Measurements from ENCODE around the gene PF4V1.
"Not testable (repeated sequence)": the region's sequence is repeated elsewhere in the genome, so short reads cannot be mapped to it uniquely, and the experiment has no call there.

Gene PF4V1

DNA sequence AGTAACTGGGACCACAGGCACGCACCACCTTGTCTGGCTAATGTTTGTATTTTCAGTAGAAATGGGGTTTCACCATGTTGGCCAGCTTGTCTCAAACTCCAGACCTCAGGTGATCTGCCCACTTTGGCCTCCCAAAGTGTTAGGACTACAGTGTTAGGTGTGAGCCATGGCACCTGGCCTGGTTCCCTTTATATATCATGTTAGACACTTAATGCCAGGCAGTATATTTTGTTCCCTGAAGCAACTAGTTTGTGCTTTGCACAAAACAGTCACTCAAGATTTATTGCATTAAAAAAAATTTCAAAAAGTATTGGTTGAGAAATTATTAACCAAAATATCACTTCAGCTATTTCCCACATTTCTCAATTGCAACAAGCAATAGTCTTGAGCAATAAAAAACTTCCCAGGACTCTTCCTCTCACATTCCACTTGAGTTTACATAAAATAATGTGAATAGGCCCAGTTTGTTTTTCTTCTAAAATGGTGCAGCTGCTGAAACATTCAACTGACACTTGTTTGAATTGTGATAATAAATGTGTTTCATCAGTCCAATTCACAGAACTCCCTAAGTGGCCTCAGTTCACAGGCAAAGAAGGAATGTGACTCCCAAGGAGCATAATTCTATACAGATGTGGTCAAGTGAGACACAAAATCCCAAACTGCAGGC is 38.8 kb downstream of the PF4V1 start:
- H3K4me3 ChIP-seq (ENCODE audit: low read depth, low read length) = no peak overlapping the region
- no peak for DNase-seq (ENCODE audit: low read depth)
- no peak for TF ChIP-seq CTCF (IDR thresholded peaks at IDR 0.05; ENCODE audit: control insufficient read depth, extremely low read depth, insufficient read depth)

- no peak overlapping the region for H3K4me3 ChIP-seq (ENCODE audit: low read depth, low read length)
- no peak for TF ChIP-seq CTCF (IDR thresholded peaks at IDR 0.05; ENCODE audit: control insufficient read depth, extremely low read depth, insufficient read depth)
- DNase-seq (ENCODE audit: low read depth) = no peak
These were observed 39.9 kb downstream of the PF4V1 start for GRCh38 chr4:73892966-73893365.

DNA sequence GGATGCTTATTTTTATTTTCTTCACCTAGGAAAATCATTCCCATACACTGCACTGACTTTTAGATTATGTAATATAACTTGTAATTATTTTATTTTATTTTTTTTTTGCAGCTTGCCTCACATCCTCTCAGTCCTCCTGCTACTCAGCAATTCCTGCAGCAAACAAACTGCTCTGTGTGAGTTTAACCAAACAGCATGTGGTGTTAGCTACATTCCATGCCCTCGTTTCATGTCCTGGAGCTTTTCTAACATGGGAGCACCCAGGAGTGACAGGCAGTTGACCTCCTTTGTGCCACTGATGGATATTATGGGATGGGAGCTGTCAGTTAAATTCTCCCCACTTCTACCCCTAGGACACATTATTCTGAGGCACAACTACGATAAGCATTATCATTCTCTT is 40.9 kb downstream of the PF4V1 start:
- no peak for TF ChIP-seq CTCF (IDR thresholded peaks at IDR 0.05; ENCODE audit: control insufficient read depth, extremely low read depth, insufficient read depth)

GRCh38 chr4:73895201-73896175 is 42.4 kb downstream of the PF4V1 start:
- no peak overlapping the region for H3K4me3 ChIP-seq (ENCODE audit: low read depth, low read length)
- TF ChIP-seq CTCF (IDR thresholded peaks at IDR 0.05; ENCODE audit: control insufficient read depth, extremely low read depth, insufficient read depth) = no peak
- peak; percentile 78 for DNase-seq (ENCODE audit: low read depth)

More for the DNA sequence above, 40.9 kb downstream of the PF4V1 start:
- H3K4me3 ChIP-seq (ENCODE audit: low read depth, low read length) = no peak overlapping the region
- DNase-seq (ENCODE audit: low read depth) = no peak

GRCh38 chr4:73896416-73896815 is 43.3 kb downstream of the PF4V1 start:
- no peak for DNase-seq (ENCODE audit: low read depth)
- no peak for TF ChIP-seq CTCF (IDR thresholded peaks at IDR 0.05; ENCODE audit: control insufficient read depth, extremely low read depth, insufficient read depth)
- H3K4me3 ChIP-seq (ENCODE audit: low read depth, low read length) = no peak overlapping the region

DNA sequence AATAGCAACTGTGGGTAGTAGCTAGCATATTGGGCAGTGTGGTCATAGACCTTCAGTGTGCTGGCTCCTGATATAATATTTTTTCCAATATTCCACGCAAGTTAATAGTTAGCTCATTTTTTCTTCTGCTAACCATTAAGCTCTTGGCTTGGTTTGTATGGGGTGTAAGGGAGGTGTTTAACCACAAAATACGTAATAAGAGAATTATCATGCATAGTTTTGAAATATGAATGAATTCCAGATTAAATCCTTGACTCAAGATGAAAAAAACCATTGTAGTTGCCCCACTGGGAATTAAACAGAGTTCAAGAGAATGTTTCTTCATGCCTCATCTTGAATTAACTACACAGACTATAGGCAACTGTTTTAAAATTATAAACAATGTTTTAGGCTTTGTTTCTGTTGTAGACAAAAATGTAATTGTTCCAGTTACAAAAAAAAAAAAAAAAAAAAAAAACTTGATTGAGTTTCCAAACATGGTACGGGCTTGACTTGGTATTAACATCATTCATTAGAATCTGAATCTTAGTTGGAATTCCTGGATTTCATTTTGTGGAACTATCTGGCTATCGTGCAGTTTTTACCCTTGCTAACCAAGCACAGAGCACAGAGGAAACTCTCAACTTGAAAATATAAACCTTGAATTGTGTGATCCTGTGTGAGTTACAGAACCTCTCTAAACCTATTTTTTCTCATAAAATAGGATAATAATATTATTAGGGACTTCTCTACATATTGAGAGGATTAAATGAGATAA is 44.5 kb downstream of the PF4V1 start:
- H3K4me3 ChIP-seq (ENCODE audit: low read depth, low read length) = no peak overlapping the region
- no peak for TF ChIP-seq CTCF (IDR thresholded peaks at IDR 0.05; ENCODE audit: control insufficient read depth, extremely low read depth, insufficient read depth)
- no peak for DNase-seq (ENCODE audit: low read depth)

DNA sequence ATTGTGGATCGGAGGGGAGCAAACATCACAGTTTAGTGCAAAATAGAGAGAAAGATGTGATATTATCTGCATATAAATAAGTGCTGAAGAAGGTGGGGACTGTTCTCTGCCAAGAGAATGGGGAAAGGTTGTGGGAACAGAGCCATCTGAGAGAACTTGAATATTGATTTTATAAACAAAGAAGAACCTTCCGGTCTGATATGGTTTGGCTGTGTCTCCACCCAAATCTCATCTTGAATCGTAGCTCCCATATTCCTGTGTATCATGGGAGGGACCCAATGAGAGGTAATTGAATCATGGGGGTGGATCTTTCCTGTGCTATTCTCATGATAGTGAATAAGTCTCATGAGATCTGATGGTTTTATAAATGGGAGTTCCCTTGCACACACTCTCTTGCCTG is 46.2 kb downstream of the PF4V1 start:
- not testable (repeated sequence) for H3K4me3 ChIP-seq (ENCODE audit: low read depth, low read length)
- DNase-seq (ENCODE audit: low read depth) = peak; percentile 88
